Measurements from ENCODE around the gene AQR. TPM values are rescaled to one million over a fixed set of nuclear protein-coding genes. Genes with fewer than 3 reads are reported as not detected.
"Not testable (repeated sequence)": the region's sequence is repeated elsewhere in the genome, so short reads cannot be mapped to it uniquely, and the experiment has no call there.

AQR gene
- total RNA-seq, 2 experiments from 2014 or later = 30.1 to 33.2 TPM

GRCh38 chr15:34828145-34828911, 141.2 kb downstream of the AQR start:
- DNase-seq = no peak
- H3K27ac Mint-ChIP-seq = no peak overlapping the region
- intact Hi-C loops (cut with micrococcal nuclease) = no loop called here
- peaks cover 8% of the 10 kb centered on the region for H3K27me3 Mint-ChIP-seq
- H3K36me3 Mint-ChIP-seq = no peaks in the 10 kb centered on the region
- POLR2A ChIA-PET = no interaction called here
- no peak overlapping the region for H3K4me3 Mint-ChIP-seq
- H3K9me3 Mint-ChIP-seq = no peaks in the 10 kb centered on the region
- CTCF ChIA-PET = no interaction called here
- no peaks in the 10 kb centered on the region for H3K4me1 Mint-ChIP-seq (ENCODE audit: low read depth)

GRCh38 chr15:34821831-34822230, 147.7 kb downstream of the AQR start:
- Mint-ChIP-seq H3K27me3 (peaks cover 28% of the 10 kb centered on the region), H3K4me1 (ENCODE audit: low read depth) (no peaks in the 10 kb centered on the region), H3K4me3 (no peak overlapping the region), H3K36me3 (no peaks in the 10 kb centered on the region), H3K27ac (no peak overlapping the region), H3K9me3 (no peaks in the 10 kb centered on the region)
- ChIA-PET POLR2A (no interaction called here), CTCF (no interaction called here)
- intact Hi-C loops (cut with micrococcal nuclease) = no loop called here
- DNase-seq = no peak

GRCh38 chr15:34820110-34820509, 149.4 kb downstream of the AQR start:
- Mint-ChIP-seq H3K4me1 (ENCODE audit: low read depth) (no peaks in the 10 kb centered on the region), H3K27me3 (peaks cover 26% of the 10 kb centered on the region), H3K9me3 (no peaks in the 10 kb centered on the region), H3K27ac (no peak overlapping the region), H3K4me3 (no peak overlapping the region), H3K36me3 (no peaks in the 10 kb centered on the region)
- ChIA-PET CTCF (no interaction called here), POLR2A (no interaction called here)
- intact Hi-C loops (cut with micrococcal nuclease) = no loop called here
- DNase-seq = no peak

- ChIA-PET POLR2A (no interaction called here), CTCF (no interaction called here)
- no peak for DNase-seq
- no peak overlapping the region for H3K4me3 Mint-ChIP-seq
- peaks cover 25% of the 10 kb centered on the region for H3K27me3 Mint-ChIP-seq
- H3K4me1 Mint-ChIP-seq (ENCODE audit: low read depth) = no peaks in the 10 kb centered on the region
- no peaks in the 10 kb centered on the region for H3K36me3 Mint-ChIP-seq
- H3K9me3 Mint-ChIP-seq = no peaks in the 10 kb centered on the region
- H3K27ac Mint-ChIP-seq = no peak overlapping the region
- intact Hi-C loops (cut with micrococcal nuclease) = no loop called here
Measured at GRCh38 chr15:34818526-34818925, 151.0 kb downstream of the AQR start.

GRCh38 chr15:34815836-34816235, 153.7 kb downstream of the AQR start:
- peaks cover 19% of the 10 kb centered on the region for H3K27me3 Mint-ChIP-seq
- H3K4me3 Mint-ChIP-seq = no peak overlapping the region
- intact Hi-C loops (cut with micrococcal nuclease) = no loop called here
- no peak overlapping the region for H3K27ac Mint-ChIP-seq
- H3K4me1 Mint-ChIP-seq (ENCODE audit: low read depth) = no peaks in the 10 kb centered on the region
- H3K9me3 Mint-ChIP-seq = no peaks in the 10 kb centered on the region
- ChIA-PET CTCF (no interaction called here), POLR2A (no interaction called here)
- DNase-seq = no peak
- H3K36me3 Mint-ChIP-seq = no peaks in the 10 kb centered on the region

- no peak overlapping the region for H3K4me3 Mint-ChIP-seq
- ChIA-PET CTCF (interaction anchor here (0.6 kb wide), 1 partner anchor 113 kb away, joined by 3 read pairs; no protein-coding TSS in a partner anchor), POLR2A (no interaction called here)
- H3K36me3 Mint-ChIP-seq = no peaks in the 10 kb centered on the region
- DNase-seq = no peak
- no peaks in the 10 kb centered on the region for H3K9me3 Mint-ChIP-seq
- H3K4me1 Mint-ChIP-seq (ENCODE audit: low read depth) = no peaks in the 10 kb centered on the region
- H3K27me3 Mint-ChIP-seq = peaks cover 18% of the 10 kb centered on the region
- no peak overlapping the region for H3K27ac Mint-ChIP-seq
- intact Hi-C loops (cut with micrococcal nuclease) = no loop called here
Measured at GRCh38 chr15:34813446-34814190, 155.9 kb downstream of the AQR start.

GRCh38 chr15:34812868-34813365, 156.6 kb downstream of the AQR start:
- CTCF ChIA-PET; H3K4me1 Mint-ChIP-seq (ENCODE audit: low read depth); H3K4me3 Mint-ChIP-seq; DNase-seq; H3K9me3 Mint-ChIP-seq; H3K36me3 Mint-ChIP-seq; intact Hi-C loops (cut with micrococcal nuclease); H3K27ac Mint-ChIP-seq; POLR2A ChIA-PET: not testable (repeated sequence)
- H3K27me3 Mint-ChIP-seq = peaks cover 18% of the 10 kb centered on the region

- CTCF ChIA-PET = no interaction called here
- intact Hi-C loops (cut with micrococcal nuclease) = no loop called here
- Mint-ChIP-seq H3K4me3 (no peak overlapping the region), H3K4me1 (ENCODE audit: low read depth) (no peaks in the 10 kb centered on the region), H3K27ac (no peak overlapping the region), H3K36me3 (no peaks in the 10 kb centered on the region), H3K9me3 (peaks cover under 1% of the 10 kb centered on the region), H3K27me3 (peaks cover 18% of the 10 kb centered on the region)
- POLR2A ChIA-PET = no interaction called here
- DNase-seq = no peak
Measured at GRCh38 chr15:34812369-34812768, 157.2 kb downstream of the AQR start.

- intact Hi-C loops (cut with micrococcal nuclease) = no loop called here
- CTCF ChIA-PET = no interaction called here
- Mint-ChIP-seq H3K9me3 (peaks cover 7% of the 10 kb centered on the region), H3K36me3 (no peaks in the 10 kb centered on the region), H3K27me3 (peaks cover 22% of the 10 kb centered on the region), H3K4me1 (ENCODE audit: low read depth) (no peaks in the 10 kb centered on the region), H3K4me3 (no peak overlapping the region), H3K27ac (no peak overlapping the region)
- no peak for DNase-seq
- POLR2A ChIA-PET = no interaction called here
Measured at GRCh38 chr15:34810443-34811129, 159.0 kb downstream of the AQR start.

GRCh38 chr15:34809186-34809585, 160.4 kb downstream of the AQR start:
- H3K27ac Mint-ChIP-seq = no peak overlapping the region
- no peak overlapping the region for H3K4me3 Mint-ChIP-seq
- no peaks in the 10 kb centered on the region for H3K4me1 Mint-ChIP-seq (ENCODE audit: low read depth)
- POLR2A ChIA-PET = no interaction called here
- DNase-seq = no peak
- H3K27me3 Mint-ChIP-seq = peaks cover 32% of the 10 kb centered on the region
- no peaks in the 10 kb centered on the region for H3K36me3 Mint-ChIP-seq
- intact Hi-C loops (cut with micrococcal nuclease) = no loop called here
- CTCF ChIA-PET = no interaction called here
- H3K9me3 Mint-ChIP-seq = peaks cover 7% of the 10 kb centered on the region

- intact Hi-C loops (cut with micrococcal nuclease) = no loop called here
- peaks cover 33% of the 10 kb centered on the region for H3K27me3 Mint-ChIP-seq
- peaks cover 7% of the 10 kb centered on the region for H3K9me3 Mint-ChIP-seq
- no peak overlapping the region for H3K4me3 Mint-ChIP-seq
- H3K36me3 Mint-ChIP-seq = no peaks in the 10 kb centered on the region
- ChIA-PET CTCF (no interaction called here), POLR2A (no interaction called here)
- no peaks in the 10 kb centered on the region for H3K4me1 Mint-ChIP-seq (ENCODE audit: low read depth)
- no peak overlapping the region for H3K27ac Mint-ChIP-seq
- no peak for DNase-seq
Measured at GRCh38 chr15:34808016-34808415, 161.5 kb downstream of the AQR start.

- H3K27me3 Mint-ChIP-seq = peaks cover 35% of the 10 kb centered on the region
- H3K27ac Mint-ChIP-seq; H3K9me3 Mint-ChIP-seq; CTCF ChIA-PET; POLR2A ChIA-PET; DNase-seq; H3K4me3 Mint-ChIP-seq; H3K4me1 Mint-ChIP-seq (ENCODE audit: low read depth); H3K36me3 Mint-ChIP-seq; intact Hi-C loops (cut with micrococcal nuclease): not testable (repeated sequence)
Measured at GRCh38 chr15:34807241-34807640, 162.3 kb downstream of the AQR start.
